ENCODE data around the gene SEC24C. TPM values are rescaled to one million over a fixed set of nuclear protein-coding genes. Genes with fewer than 3 reads are reported as not detected.

SEC24C gene
- total and polyA plus RNA-seq, 7 donors, result 28.8 to 60.5 (median 52.3) TPM

- H3K4me3 ChIP-seq, result no peak overlapping the region
- H3K27ac ChIP-seq, result no peak overlapping the region
- H3K27me3 ChIP-seq (ENCODE audit: insufficient read depth in 3 of 3, low read length in 2 of 3), result no peaks in the 10 kb centered on the region
- DNase-seq, result peak in 1 of 2 donors; percentile 3
- intact Hi-C loops (cut with DNase I), result loop anchor here in 1 of 2 donors (2.0 kb wide), 1 partner anchor 15 kb away; no protein-coding TSS in a partner anchor
- no peaks in the 10 kb centered on the region for H3K9me3 ChIP-seq
- H3K4me1 ChIP-seq, result no peaks in the 10 kb centered on the region
- TF ChIP-seq CTCF (IDR thresholded peaks at IDR 0.05), result no peak
- no peak for ATAC-seq
- peaks cover 17 to 100% of the 10 kb centered on the region in 2 donors for H3K36me3 ChIP-seq (ENCODE audit: insufficient read depth in 1 of 2, low read depth in 1 of 2)
These were observed 59.6 kb downstream of the SEC24C start for GRCh38 chr10:73803680-73804286.

GRCh38 chr10:73806176-73806950 lies 62.2 kb downstream of the SEC24C start:
- peaks cover 16% of the 10 kb centered on the region for H3K4me1 ChIP-seq

GRCh38 chr10:73807471-73807870 lies 63.3 kb downstream of the SEC24C start:
- Histone ChIP-seq H3K9me3 (no peaks in the 10 kb centered on the region), H3K4me1 (peaks cover 17% of the 10 kb centered on the region), H3K27me3 (ENCODE audit: insufficient read depth in 3 of 3, low read length in 2 of 3) (no peaks in the 10 kb centered on the region), H3K27ac (no peak overlapping the region), H3K36me3 (ENCODE audit: insufficient read depth in 1 of 2, low read depth in 1 of 2) (peaks cover 11 to 77% of the 10 kb centered on the region in 2 donors), H3K4me3 (no peak overlapping the region)
- intact Hi-C loops (cut with DNase I), result loop anchor here in 1 of 2 donors (2.0 kb wide), 1 partner anchor 15 kb away; no protein-coding TSS in a partner anchor
- WGBS, 3 donors, result 95 to 98% (median 96%) methylated on average over 14 of the region's 14 CpGs
- peak in 1 of 2 donors; percentile 37 for DNase-seq
- no peak for ATAC-seq
- TF ChIP-seq CTCF (IDR thresholded peaks at IDR 0.05), result no peak

More at GRCh38 chr10:73806176-73806950, 62.2 kb downstream of the SEC24C start:
- Histone ChIP-seq H3K4me3 (no peak overlapping the region), H3K9me3 (no peaks in the 10 kb centered on the region), H3K36me3 (ENCODE audit: insufficient read depth in 1 of 2, low read depth in 1 of 2) (peaks cover 15 to 87% of the 10 kb centered on the region in 2 donors), H3K27me3 (ENCODE audit: insufficient read depth in 3 of 3, low read length in 2 of 3) (no peaks in the 10 kb centered on the region), H3K27ac (no peak overlapping the region)
- DNase-seq (peak in 1 of 2 donors; percentile 25), ATAC-seq (no peak)
- 88 to 93% (median 90%) methylated on average over 14 of the region's 14 CpGs for WGBS, 3 donors
- intact Hi-C loops (cut with DNase I), result loop anchor here in 1 of 2 donors (2.0 kb wide), 1 partner anchor 14 kb away; no protein-coding TSS in a partner anchor
- TF ChIP-seq CTCF (IDR thresholded peaks at IDR 0.05), result no peak

- WGBS, 3 donors, result 85 to 90% (median 88%) methylated on average over 16 of the region's 16 CpGs
- Histone ChIP-seq H3K27ac (no peak overlapping the region), H3K36me3 (ENCODE audit: insufficient read depth in 1 of 2, low read depth in 1 of 2) (peaks cover 7 to 77% of the 10 kb centered on the region in 2 donors), H3K4me1 (peaks cover 19% of the 10 kb centered on the region), H3K4me3 (no peak overlapping the region), H3K27me3 (ENCODE audit: insufficient read depth in 3 of 3, low read length in 2 of 3) (no peaks in the 10 kb centered on the region), H3K9me3 (no peaks in the 10 kb centered on the region)
- intact Hi-C loops (cut with DNase I), result no loop called here
- DNase-seq (peak in 1 of 2 donors; percentile 51), ATAC-seq (no peak)
- no peak for TF ChIP-seq CTCF (IDR thresholded peaks at IDR 0.05)
These were observed 64.0 kb downstream of the SEC24C start for GRCh38 chr10:73808021-73808815.

Measured in psoas muscle (tissue), 8 donors.